ENCODE measurements around the gene PYURF.

PYURF gene

DNA sequence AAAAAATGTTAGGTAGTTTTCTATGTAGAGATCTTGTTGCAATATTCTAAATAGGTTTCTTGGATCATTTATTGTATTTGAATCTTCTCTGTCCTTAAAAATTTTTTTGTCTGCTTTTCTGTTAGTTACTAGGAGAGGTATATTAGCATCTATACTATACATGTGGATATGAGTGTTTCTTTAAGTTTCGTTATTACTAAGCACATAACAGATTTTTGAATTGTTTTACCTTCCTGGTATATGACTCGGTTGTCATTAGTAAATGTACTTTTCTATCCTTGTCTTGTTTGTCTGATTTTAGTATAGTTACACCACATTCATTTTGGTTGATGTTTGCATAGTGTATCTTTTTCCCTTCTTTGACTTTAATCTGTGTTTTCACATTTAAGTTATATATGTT, 20.2 kb downstream of the PYURF start:
- DNase-seq: no peak

DNA sequence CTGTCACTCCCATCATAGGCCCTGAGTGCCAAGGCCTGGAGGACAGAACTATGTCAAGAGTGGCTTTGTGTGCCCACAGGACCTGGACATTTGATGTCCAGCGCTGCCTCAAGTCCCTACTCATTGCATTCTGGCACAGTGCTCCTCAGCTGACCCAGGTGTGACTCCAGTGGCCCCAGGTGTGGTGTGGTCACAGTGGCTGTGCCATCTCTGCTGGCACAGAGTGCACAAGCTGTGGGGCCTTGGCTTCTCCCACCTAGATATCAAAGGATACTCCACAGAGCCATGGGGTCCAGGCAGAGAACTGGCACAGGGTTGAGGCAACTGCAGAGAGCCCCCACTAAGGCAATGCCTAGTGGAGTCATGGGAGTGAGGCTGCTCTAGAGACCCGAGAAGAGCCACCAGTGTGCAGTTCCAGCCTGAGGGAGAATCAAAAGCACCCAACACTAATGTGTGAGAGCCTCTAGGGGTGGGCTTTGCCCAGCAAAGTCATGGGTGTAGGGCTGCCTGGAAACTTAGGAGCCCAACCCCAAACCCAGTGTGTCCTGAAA, 25.6 kb downstream of the PYURF start:
- no peak for DNase-seq

DNA sequence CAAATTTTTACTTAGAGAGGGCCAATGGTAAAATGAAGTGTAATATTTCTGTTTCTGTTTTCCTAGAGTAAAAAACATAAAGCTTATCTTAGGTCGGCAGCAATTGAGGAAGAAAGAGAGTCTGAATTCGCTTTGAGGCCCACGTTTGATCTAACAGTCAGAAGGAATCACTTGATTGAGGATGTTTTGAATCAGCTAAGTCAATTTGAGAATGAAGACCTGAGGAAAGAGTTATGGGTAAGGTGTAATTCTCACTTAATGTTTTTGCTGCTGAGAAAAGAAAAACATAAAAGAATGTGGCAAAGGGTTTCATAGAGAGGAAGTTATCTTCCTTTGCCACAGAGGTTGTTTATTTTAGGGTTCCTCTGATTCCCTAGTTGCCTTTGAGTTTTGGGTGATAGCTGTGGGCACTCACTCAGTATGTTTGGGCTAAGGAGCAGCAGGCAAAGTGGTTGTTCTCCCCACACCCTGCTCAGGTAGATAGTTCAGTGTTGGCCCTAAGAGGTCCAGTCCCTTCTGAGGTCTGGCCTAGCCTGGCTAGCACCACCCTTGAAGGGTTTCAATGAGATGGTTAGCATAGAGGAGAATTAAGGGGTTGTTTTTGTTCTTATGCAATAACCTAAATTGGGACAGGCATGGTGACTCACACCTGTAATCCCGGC, 34.3 kb downstream of the PYURF start:
- DNase-seq: no peak

DNA sequence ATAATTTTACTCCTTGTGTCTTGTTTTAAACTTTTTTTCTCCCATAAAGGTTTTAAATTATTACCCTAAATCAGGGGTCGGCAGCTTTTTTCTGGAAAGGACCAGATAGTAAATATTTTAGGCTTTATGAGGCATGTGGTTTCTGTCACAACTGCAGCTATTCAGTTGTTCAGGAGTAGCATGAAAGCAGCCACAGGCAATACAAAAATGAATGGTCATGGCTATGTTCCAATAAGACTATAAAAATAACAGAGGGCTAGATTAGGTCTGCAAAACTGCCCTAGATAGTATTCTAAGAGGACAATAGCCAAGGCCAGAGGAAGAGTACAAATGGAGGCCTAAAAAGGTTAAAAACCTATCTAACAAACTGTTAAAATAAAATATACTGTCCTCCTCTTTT, 42.0 kb downstream of the PYURF start:
- DNase-seq: no peak

DNA sequence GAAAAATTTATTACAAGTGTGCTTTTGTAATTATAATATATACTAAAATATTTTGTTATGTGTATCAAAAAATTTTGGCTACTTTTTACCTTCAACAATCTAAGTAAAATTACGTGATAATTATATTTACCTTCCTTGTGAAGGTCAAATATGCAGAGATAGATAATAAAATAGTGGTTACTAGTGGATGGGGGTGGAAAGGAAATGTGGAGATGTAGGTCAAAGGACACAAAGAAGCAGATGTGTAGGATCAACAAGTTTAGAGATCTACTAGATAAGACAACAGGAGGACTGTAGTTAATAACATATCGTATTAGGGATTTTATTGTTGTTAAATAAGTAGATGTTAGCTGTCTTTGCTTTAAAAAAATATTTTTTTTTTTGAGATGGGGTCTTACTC, 45.3 kb downstream of the PYURF start:
- DNase-seq: no peak

DNA sequence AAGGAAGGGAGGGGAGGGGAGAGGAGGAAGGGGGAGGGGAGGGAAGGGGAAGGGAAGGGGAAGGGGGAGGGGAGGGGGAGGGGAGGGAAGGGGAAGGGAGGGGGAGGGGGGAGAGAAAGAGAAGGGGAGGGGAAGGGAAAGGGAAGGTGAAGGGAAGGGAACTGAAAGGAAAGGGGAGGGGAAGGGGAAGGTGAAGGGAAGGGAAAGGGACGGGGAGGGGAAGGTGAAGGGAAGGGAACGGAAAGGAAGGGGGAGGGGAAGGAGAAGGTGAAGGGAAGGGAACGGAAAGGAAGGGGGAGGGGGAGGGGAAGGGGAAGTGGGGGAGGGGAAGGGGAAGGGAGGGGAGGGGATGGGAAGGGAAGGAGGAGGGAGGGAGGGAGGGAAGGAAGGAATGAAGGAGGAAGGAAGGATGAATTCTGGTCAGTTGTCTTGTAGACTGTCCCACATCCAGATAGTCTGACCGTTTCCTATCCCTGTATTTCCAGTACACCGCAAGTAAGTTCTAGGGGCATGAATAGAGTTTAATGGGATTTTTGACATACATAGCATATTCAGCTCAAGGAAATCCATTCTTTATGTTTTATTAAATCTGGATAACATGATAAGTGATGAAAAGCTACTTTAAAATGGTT, 46.2 kb downstream of the PYURF start:
- DNase-seq: no peak
